ENCODE measurements around the gene FYN. TPM values are rescaled to one million over a fixed set of nuclear protein-coding genes. Genes with fewer than 3 reads are reported as not detected.
A peak's percentile ranks its signal among the peaks of the same experiment; 100 is the strongest.

Gene FYN
- total RNA-seq, 2 donors from 2014 or later = 55.5 to 72.5 TPM

- Histone ChIP-seq H3K4me1 (ENCODE audit: control insufficient read depth in 1 of 2, low read depth in 2 of 2) (peaks cover 7 to 21% of the 10 kb centered on the region in 2 donors), H3K27me3 (replicated peaks; ENCODE audit: insufficient read depth) (no peaks in the 10 kb centered on the region), H3K36me3 (no peaks in the 10 kb centered on the region), H3K27ac (no peak overlapping the region), H3K9me3 (no peaks in the 10 kb centered on the region), H3K4me3 (no peak overlapping the region)
- TF ChIP-seq CTCF (IDR thresholded peaks at IDR 0.05) = no peak
- DNase-seq (ENCODE audit: low spot score) (no peak), ATAC-seq (ENCODE audit: insufficient number of reproducible peaks, low FRiP score, low read depth) (no peak)
Observed at GRCh38 chr6:111711984-111712752, 161.1 kb downstream of the FYN start.

- Histone ChIP-seq H3K4me3 (no peak overlapping the region), H3K4me1 (ENCODE audit: control insufficient read depth in 1 of 2, low read depth in 2 of 2) (peaks cover 7 to 21% of the 10 kb centered on the region in 2 donors), H3K27ac (no peak overlapping the region), H3K36me3 (no peaks in the 10 kb centered on the region), H3K27me3 (replicated peaks; ENCODE audit: insufficient read depth) (no peaks in the 10 kb centered on the region), H3K9me3 (no peaks in the 10 kb centered on the region)
- no peak for DNase-seq (ENCODE audit: low spot score)
- TF ChIP-seq CTCF (IDR thresholded peaks at IDR 0.05) = no peak
- ATAC-seq (ENCODE audit: insufficient number of reproducible peaks, low FRiP score, low read depth) = no peak
Observed at GRCh38 chr6:111711476-111711875, 161.8 kb downstream of the FYN start.

GRCh38 chr6:111710911-111711310 is 162.3 kb downstream of the FYN start:
- H3K4me3 ChIP-seq = no peak overlapping the region
- no peak for TF ChIP-seq CTCF (IDR thresholded peaks at IDR 0.05)
- H3K27ac ChIP-seq = no peak overlapping the region
- DNase-seq (ENCODE audit: low spot score) = no peak
- H3K27me3 ChIP-seq (replicated peaks; ENCODE audit: insufficient read depth) = no peaks in the 10 kb centered on the region
- no peaks in the 10 kb centered on the region for H3K9me3 ChIP-seq
- no peak for ATAC-seq (ENCODE audit: insufficient number of reproducible peaks, low FRiP score, low read depth)
- H3K4me1 ChIP-seq (ENCODE audit: control insufficient read depth in 1 of 2, low read depth in 2 of 2) = peaks cover 7 to 21% of the 10 kb centered on the region in 2 donors
- no peaks in the 10 kb centered on the region for H3K36me3 ChIP-seq

GRCh38 chr6:111710439-111710838 is 162.8 kb downstream of the FYN start:
- Histone ChIP-seq H3K36me3 (no peaks in the 10 kb centered on the region), H3K9me3 (no peaks in the 10 kb centered on the region), H3K4me1 (ENCODE audit: control insufficient read depth in 1 of 2, low read depth in 2 of 2) (peaks cover 7 to 21% of the 10 kb centered on the region in 2 donors), H3K27me3 (replicated peaks; ENCODE audit: insufficient read depth) (no peaks in the 10 kb centered on the region), H3K4me3 (no peak overlapping the region), H3K27ac (no peak overlapping the region)
- ATAC-seq (ENCODE audit: insufficient number of reproducible peaks, low FRiP score, low read depth) = no peak
- TF ChIP-seq CTCF (IDR thresholded peaks at IDR 0.05) = no peak
- DNase-seq (ENCODE audit: low spot score) = no peak

GRCh38 chr6:111709615-111710398 is 163.4 kb downstream of the FYN start:
- TF ChIP-seq CTCF (IDR thresholded peaks at IDR 0.05) = peak; percentile 72
- Histone ChIP-seq H3K9me3 (no peaks in the 10 kb centered on the region), H3K4me1 (ENCODE audit: control insufficient read depth in 1 of 2, low read depth in 2 of 2) (peaks cover 7 to 21% of the 10 kb centered on the region in 2 donors), H3K27me3 (replicated peaks; ENCODE audit: insufficient read depth) (no peaks in the 10 kb centered on the region), H3K36me3 (no peaks in the 10 kb centered on the region), H3K27ac (no peak overlapping the region), H3K4me3 (peak overlapping the region; percentile 44)
- no peak for DNase-seq (ENCODE audit: low spot score)
- ATAC-seq (ENCODE audit: insufficient number of reproducible peaks, low FRiP score, low read depth) = peak; percentile 80

Data from thoracic aorta (tissue), 2 donors.